ENCODE measurements around the gene GBGT1. TPM values are rescaled to one million over a fixed set of nuclear protein-coding genes. Genes with fewer than 3 reads are reported as not detected.
A peak's percentile ranks its signal among the peaks of the same experiment; 100 is the strongest.

GBGT1 gene
- total RNA-seq, 1 donor from 2014 or later: 5.1 TPM

GRCh38 chr9:133162861-133163503 lies 732 bp downstream of the GBGT1 start:
- DNase-seq: peak; percentile 40

GRCh38 chr9:133161547-133161950 lies 2.2 kb downstream of the GBGT1 start:
- DNase-seq: no peak

GRCh38 chr9:133160742-133161546 lies 2.8 kb downstream of the GBGT1 start:
- DNase-seq: peak; percentile 45

GRCh38 chr9:133158695-133159094 lies 5.0 kb downstream of the GBGT1 start:
- DNase-seq: no peak

- DNase-seq: no peak
Measured at GRCh38 chr9:133155156-133155555, 8.6 kb downstream of the GBGT1 start.

- no peak for DNase-seq
Measured at GRCh38 chr9:133154097-133154989, 9.4 kb downstream of the GBGT1 start.

- DNase-seq: no peak
Measured at GRCh38 chr9:133153227-133154096, 10.3 kb downstream of the GBGT1 start.

GRCh38 chr9:133151601-133152525 lies 11.9 kb downstream of the GBGT1 start:
- DNase-seq: no peak

- no peak for DNase-seq
Measured at GRCh38 chr9:133151041-133151440, 12.7 kb downstream of the GBGT1 start.

- peak; percentile 93 for DNase-seq
Measured at GRCh38 chr9:133149130-133150015, 14.3 kb downstream of the GBGT1 start.

GRCh38 chr9:133148199-133149129 lies 15.2 kb downstream of the GBGT1 start:
- DNase-seq: peak; percentile 56

- peak; percentile 83 for DNase-seq
Measured at GRCh38 chr9:133147412-133148198, 16.1 kb downstream of the GBGT1 start.

GRCh38 chr9:133146746-133147411 lies 16.8 kb downstream of the GBGT1 start:
- no peak for DNase-seq

GRCh38 chr9:133144904-133145851 lies 18.5 kb downstream of the GBGT1 start:
- DNase-seq: no peak

- DNase-seq: peak; percentile 83
Measured at GRCh38 chr9:133144142-133144903, 19.4 kb downstream of the GBGT1 start.

Measured in tongue (tissue), 2 donors.